ENCODE results near the gene C4orf50.

DNA sequence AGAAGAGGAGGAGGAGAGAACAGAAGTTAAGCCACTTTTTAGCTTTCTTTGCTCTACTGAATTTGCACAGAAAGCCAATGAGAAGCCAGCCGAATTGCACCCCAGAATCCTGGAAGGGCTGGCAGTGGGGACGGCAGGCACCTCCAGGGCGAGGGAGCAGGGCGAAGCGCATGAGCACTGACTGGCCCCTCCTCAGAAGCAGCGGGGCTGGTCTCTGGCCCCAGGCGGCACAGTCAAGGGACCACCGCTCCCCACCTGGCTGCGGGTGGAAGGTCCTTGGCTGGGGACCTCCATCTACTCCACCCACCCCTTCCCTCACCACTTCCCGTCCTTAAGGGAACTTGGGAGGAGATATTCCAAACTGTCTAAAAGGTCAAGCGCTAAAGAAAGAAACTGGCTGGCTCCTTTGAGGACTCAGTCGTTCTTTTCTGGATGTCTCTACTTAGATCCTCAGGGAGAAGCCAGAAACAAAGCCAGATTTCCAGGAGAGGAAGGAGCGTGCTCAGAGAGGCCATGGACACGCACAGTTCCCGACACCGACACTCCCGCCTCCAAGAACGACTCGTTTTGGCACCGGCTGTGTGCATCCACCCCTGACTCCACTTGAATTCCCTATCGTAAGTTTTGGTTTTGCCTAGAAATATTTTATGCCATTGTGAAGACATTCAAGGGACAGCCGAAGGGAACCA is 65.8 kb downstream of the C4orf50 start:
- TF ChIP-seq, protein P1, sequence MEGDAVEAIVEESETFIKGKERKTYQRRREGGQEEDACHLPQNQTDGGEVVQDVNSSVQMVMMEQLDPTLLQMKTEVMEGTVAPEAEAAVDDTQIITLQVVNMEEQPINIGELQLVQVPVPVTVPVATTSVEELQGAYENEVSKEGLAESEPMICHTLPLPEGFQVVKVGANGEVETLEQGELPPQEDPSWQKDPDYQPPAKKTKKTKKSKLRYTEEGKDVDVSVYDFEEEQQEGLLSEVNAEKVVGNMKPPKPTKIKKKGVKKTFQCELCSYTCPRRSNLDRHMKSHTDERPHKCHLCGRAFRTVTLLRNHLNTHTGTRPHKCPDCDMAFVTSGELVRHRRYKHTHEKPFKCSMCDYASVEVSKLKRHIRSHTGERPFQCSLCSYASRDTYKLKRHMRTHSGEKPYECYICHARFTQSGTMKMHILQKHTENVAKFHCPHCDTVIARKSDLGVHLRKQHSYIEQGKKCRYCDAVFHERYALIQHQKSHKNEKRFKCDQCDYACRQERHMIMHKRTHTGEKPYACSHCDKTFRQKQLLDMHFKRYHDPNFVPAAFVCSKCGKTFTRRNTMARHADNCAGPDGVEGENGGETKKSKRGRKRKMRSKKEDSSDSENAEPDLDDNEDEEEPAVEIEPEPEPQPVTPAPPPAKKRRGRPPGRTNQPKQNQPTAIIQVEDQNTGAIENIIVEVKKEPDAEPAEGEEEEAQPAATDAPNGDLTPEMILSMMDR (IDR thresholded peaks at IDR 0.05; ENCODE audit: insufficient read depth, low read depth, low read length): no peak
- TF ChIP-seq EZH2 (IDR thresholded peaks at IDR 0.05; ENCODE audit: insufficient read depth, low read length): no peak

All from astrocyte (in vitro differentiated cells and primary cell).